ENCODE measurements around the gene DPT.

GRCh38 chr1:168708698-168709404 is 20.2 kb downstream of the DPT start:
- TF ChIP-seq FOS (IDR thresholded peaks at IDR 0.05; ENCODE audit: low read depth, low read length) (no peak), MAZ (IDR thresholded peaks at IDR 0.05; ENCODE audit: borderline replicate concordance, low read depth, low read length) (no peak), POLR2A (IDR thresholded peaks at IDR 0.05; ENCODE audit: low read depth, low read length) (no peak)
